ENCODE data around the gene TRMT61A. TPM values are rescaled to one million over a fixed set of nuclear protein-coding genes. Genes with fewer than 3 reads are reported as not detected.

TRMT61A gene
- total and polyA plus RNA-seq, 2 of the 13 experiments (the other 11 are each of a cell fraction or from before 2014, with no cell fraction given): 6.5 to 13.6 TPM

Small RNA genes lying within 50 kb of the gene (small RNA-seq; reads per million reads assigned to genes)
- gene RNU4-68P (ENCODE audit: insufficient read depth in 2 of 3, insufficient read length in 3 of 3, low read depth in 2 of 3, low replicate concordance in 1 of 3): 0 reads per million in 3 experiments
- 0 reads per million in 3 experiments for gene RNU7-160P (ENCODE audit: insufficient read depth in 2 of 3, insufficient read length in 3 of 3, low read depth in 2 of 3, low replicate concordance in 1 of 3)

Other genes with a start within 250 kb of the TRMT61A start
- 281 and 333 TPM in 2 replicates for gene EIF5, start 195.0 kb upstream of the TRMT61A start, total RNA-seq (2016; rRNA removed; fragmentation: Illumina TruSeq; extraction: Trizol)
- gene EIF5, start 195.0 kb upstream of the TRMT61A start, polyA plus RNA-seq (2011; rRNA removed): 147 and 189 TPM in 2 replicates
- 41.4 and 56.6 TPM in 2 replicates for gene MARK3, start 143.8 kb upstream of the TRMT61A start, total RNA-seq (2016; rRNA removed; fragmentation: Illumina TruSeq; extraction: Trizol)
- 45.0 and 47.7 TPM in 2 replicates for gene MARK3, start 143.8 kb upstream of the TRMT61A start, polyA plus RNA-seq (2011; rRNA removed)
- gene CKB, start 6.4 kb upstream of the TRMT61A start, total RNA-seq (2016; rRNA removed; fragmentation: Illumina TruSeq; extraction: Trizol): 82.3 and 92.4 TPM in 2 replicates
- gene CKB, start 6.4 kb upstream of the TRMT61A start, polyA plus RNA-seq (2011; rRNA removed): 179 and 217 TPM in 2 replicates
- gene BAG5, start 33.5 kb downstream of the TRMT61A start, total RNA-seq (2016; rRNA removed; fragmentation: Illumina TruSeq; extraction: Trizol): 21.0 and 34.8 TPM in 2 replicates
- 3.0 and 3.5 TPM in 2 replicates for gene BAG5, start 33.5 kb downstream of the TRMT61A start, polyA plus RNA-seq (2011; rRNA removed)
- gene COA8, start 33.8 kb downstream of the TRMT61A start, total RNA-seq (2016; rRNA removed; fragmentation: Illumina TruSeq; extraction: Trizol): 25.1 and 25.2 TPM in 2 replicates
- 10.9 and 14.0 TPM in 2 replicates for gene COA8, start 33.8 kb downstream of the TRMT61A start, polyA plus RNA-seq (2011; rRNA removed)
- gene KLC1, start 100.0 kb downstream of the TRMT61A start, total RNA-seq (2016; rRNA removed; fragmentation: Illumina TruSeq; extraction: Trizol): 57.8 and 63.5 TPM in 2 replicates
- 53.2 and 61.0 TPM in 2 replicates for gene KLC1, start 100.0 kb downstream of the TRMT61A start, polyA plus RNA-seq (2011; rRNA removed)
- 22.7 and 25.8 TPM in 2 replicates for gene XRCC3, start 186.3 kb downstream of the TRMT61A start, total RNA-seq (2016; rRNA removed; fragmentation: Illumina TruSeq; extraction: Trizol)
- gene XRCC3, start 186.3 kb downstream of the TRMT61A start, polyA plus RNA-seq (2011; rRNA removed): 5.4 and 5.8 TPM in 2 replicates
- 34.3 and 35.1 TPM in 2 replicates for gene ZFYVE21, start 186.6 kb downstream of the TRMT61A start, total RNA-seq (2016; rRNA removed; fragmentation: Illumina TruSeq; extraction: Trizol)
- gene ZFYVE21, start 186.6 kb downstream of the TRMT61A start, polyA plus RNA-seq (2011; rRNA removed): 34.4 and 36.2 TPM in 2 replicates